Liver (tissue), 9 donors: ENCODE data around the gene TPD52L2. TPM values are rescaled to one million over a fixed set of nuclear protein-coding genes. Genes with fewer than 3 reads are reported as not detected.

Source experiments
- DNase-seq: peaks from one replicate; pipeline ENCODE4 v3.0.0-alpha.2; 2017; ENCODE audit warnings: low spot score
- H3K27ac ChIP-seq, 2 donors: one replicate each; pipeline ENCODE4 v1.7.0; 2013; ENCODE audit warnings: inconsistent platforms in 2 of 2, low read length in 2 of 2, control low read depth in 1 of 2, low read depth in 1 of 2, mild to moderate bottlenecking in 1 of 2
- H3K27me3 ChIP-seq, 4 donors: one replicate each; pipeline versions ENCODE4 v1.6.1 to v1.7.0; 2013; ENCODE audit warnings: low read length in 3 of 4, inconsistent platforms in 1 of 4, mild to moderate bottlenecking in 1 of 4, moderate library complexity in 1 of 4; ENCODE audit not compliant: control insufficient read depth in 4 of 4, insufficient read depth in 4 of 4
- H3K36me3 ChIP-seq, 4 donors: one replicate each; pipeline versions ENCODE4 v1.6.1 to v1.7.0; 2013; ENCODE audit warnings: low read length in 3 of 4, mild to moderate bottlenecking in 3 of 4, low read depth in 1 of 4, moderate library complexity in 1 of 4; ENCODE audit not compliant: control insufficient read depth in 4 of 4, insufficient read depth in 3 of 4
- H3K4me1 ChIP-seq, 4 donors: one replicate each; pipeline versions ENCODE4 v1.6.1 to v1.7.0; 2013; ENCODE audit warnings: low read length in 3 of 4, mild to moderate bottlenecking in 3 of 4, moderate library complexity in 1 of 4; ENCODE audit not compliant: control insufficient read depth in 4 of 4, insufficient read depth in 4 of 4
- H3K4me3 ChIP-seq, 3 donors: one replicate each; pipeline versions ENCODE4 v1.6.1 to v1.7.0; 2013; ENCODE audit warnings: low read length in 3 of 3, control low read depth in 1 of 3, low read depth in 1 of 3, mild to moderate bottlenecking in 1 of 3
- H3K9ac ChIP-seq, 2 donors: one replicate each; pipeline ENCODE4 v1.7.0; 2013; ENCODE audit warnings: low read length in 2 of 2, mild to moderate bottlenecking in 2 of 2, moderate library complexity in 2 of 2, control low read depth in 1 of 2, low read depth in 1 of 2
- H3K9me3 ChIP-seq, 4 donors: one replicate each; pipeline versions ENCODE4 v1.6.1 to v1.7.0; 2013; ENCODE audit warnings: low read length in 3 of 4; ENCODE audit not compliant: control insufficient read depth in 4 of 4
- FOXA1 ChIP-seq: IDR thresholded peaks from 2 replicates; pipeline ENCODE4 v1.6.1; 2016; ENCODE audit warnings: antibody characterized with exemption
- GABPA ChIP-seq, 2 donors: IDR thresholded peaks in 1 of 2; conservative IDR thresholded peaks in 1 of 2; 2 replicates each; pipeline ENCODE4 v1.6.1; 2016; ENCODE audit warnings: antibody characterized with exemption in 2 of 2, mild to moderate bottlenecking in 1 of 2, moderate library complexity in 1 of 2
- HNF4G ChIP-seq: IDR thresholded peaks from 2 replicates; pipeline ENCODE4 v1.6.1; 2016; ENCODE audit warnings: antibody characterized with exemption
- JUND ChIP-seq, 2 donors: IDR thresholded peaks; 2 replicates each; pipeline ENCODE4 v1.6.1; 2016; ENCODE audit warnings: antibody characterized with exemption in 2 of 2
- NR2F2 ChIP-seq: IDR thresholded peaks from 2 replicates; pipeline ENCODE4 v1.6.1; 2016; ENCODE audit warnings: antibody characterized with exemption
- ZBTB33 ChIP-seq: IDR thresholded peaks from 2 replicates; pipeline ENCODE4 v1.6.1; 2016; ENCODE audit warnings: antibody characterized with exemption
- WGBS: extraction: QIAGEN DNeasy Blood & Tissue Kit; methylation state at CpG from one replicate; pipeline ENCODE4 v1.1.7; 2013; 5-methylcytosine and 5-hydroxymethylcytosine counted together
- polyA plus RNA-seq, 2 donors: library from polyadenylated mRNA; stranded (reverse) in 1 of 2; unstranded in 1 of 2; fragments of 200-250 nt in 1 of 2; fragments of >200 nt in 1 of 2; fragmentation: Nextera tagmentation in 1 of 2; extraction: Ambion mirVana in 1 of 2; gene quantifications; one replicate each; pipeline versions ENCODE4 v1.2.1 to v1.2.3, GENCODE V29; 2013 to 2015
- total RNA-seq, 2 donors: library from RNA; depleted of rRNA; stranded (reverse); fragments of >200 nt; gene quantifications; one replicate each; pipeline ENCODE4 v1.2.3, GENCODE V29; 2014
- TF ChIP-seq, protein P1 (sequence below): IDR thresholded peaks from 2 replicates; pipeline ENCODE4 v1.6.1; 2016; ENCODE audit warnings: antibody characterized with exemption, mild to moderate bottlenecking
- donor health status: healthy.
- donor health status: healthy.
- donor health status: healthy.
- donor health status: healthy.
- donor health status: healthy.

TPD52L2 gene
- total and polyA plus RNA-seq, 4 donors: 12.3 to 33.0 (median 28.2) TPM

GRCh38 chr20:63847237-63848002 is 17.6 kb upstream of the TPD52L2 start:
- TF ChIP-seq GABPA (IDR thresholded peaks at IDR 0.05 in 1 of 2, conservative IDR thresholded peaks at IDR 0.05 in 1 of 2): no peak
- no peaks in the 10 kb centered on the region for H3K36me3 ChIP-seq
- H3K27ac ChIP-seq: peak overlapping the region in 1 of 2 donors; percentile 7
- no peak overlapping the region for H3K9ac ChIP-seq
- peaks cover 0 to 10% (median 5%) of the 10 kb centered on the region in 4 donors for H3K4me1 ChIP-seq
- no peak for DNase-seq
- H3K4me3 ChIP-seq: no peak overlapping the region
- peaks cover 0 to 10% (median 1%) of the 10 kb centered on the region in 4 donors for H3K27me3 ChIP-seq
- 53% methylated on average over 16 of the region's 16 CpGs for WGBS
- no peaks in the 10 kb centered on the region for H3K9me3 ChIP-seq

DNA sequence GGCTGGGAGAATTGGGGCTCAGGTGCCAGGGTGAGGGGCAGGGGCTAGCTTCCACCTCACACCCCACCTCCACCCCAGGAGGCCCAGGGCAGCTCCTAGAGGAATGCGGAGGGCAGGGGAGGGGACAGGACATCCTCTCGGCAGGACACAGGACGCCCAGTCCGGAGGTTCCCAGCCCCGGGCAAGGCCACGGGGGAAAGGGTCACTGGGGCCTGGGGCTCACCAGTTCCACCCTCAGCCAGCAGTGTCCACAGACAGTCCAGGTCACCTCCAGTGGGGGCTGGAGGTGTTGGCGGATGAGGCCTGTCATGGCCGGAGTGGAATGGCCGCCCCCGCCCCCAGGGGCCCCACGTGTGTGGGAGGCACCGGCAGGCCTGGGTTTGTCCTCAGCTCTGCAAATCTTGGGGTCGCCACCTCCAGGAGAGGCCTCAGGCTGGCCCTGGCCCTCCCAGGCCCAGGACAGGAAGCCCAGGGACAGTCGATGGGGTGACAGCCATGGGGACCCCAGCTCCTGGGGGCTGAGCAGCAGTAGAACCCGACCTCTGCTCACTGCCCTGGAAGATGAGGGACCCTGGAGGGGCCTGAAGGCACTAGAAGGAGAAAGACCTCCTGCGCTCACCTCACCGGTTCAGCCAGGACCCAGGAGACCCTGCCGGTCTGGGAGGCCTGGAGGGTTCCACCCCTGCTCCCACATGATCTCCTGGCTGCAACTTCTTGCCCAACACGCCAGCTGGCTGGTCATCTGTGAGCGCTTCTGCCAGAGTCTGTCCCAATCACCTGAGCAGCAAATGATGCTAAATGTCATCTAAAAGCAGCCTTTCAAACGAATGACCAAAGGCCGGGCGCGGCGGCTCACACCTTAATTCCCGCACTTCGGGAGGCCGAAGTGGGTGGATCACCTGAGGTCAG is 16.8 kb upstream of the TPD52L2 start:
- Histone ChIP-seq H3K27me3 (peaks cover 0 to 10% (median 1%) of the 10 kb centered on the region in 4 donors), H3K9ac (no peak overlapping the region), H3K27ac (no peak overlapping the region), H3K4me3 (no peak overlapping the region), H3K4me1 (peaks cover 0 to 10% (median 5%) of the 10 kb centered on the region in 4 donors), H3K9me3 (no peaks in the 10 kb centered on the region), H3K36me3 (no peaks in the 10 kb centered on the region)
- 67% methylated on average over 28 of the region's 28 CpGs for WGBS
- no peak for DNase-seq
- TF ChIP-seq NR2F2 (peak; percentile 87), FOXA1 (no peak), ZBTB33 (no peak), HNF4G (no peak), JUND (IDR thresholded peaks at IDR 0.05) (no peak), GABPA (IDR thresholded peaks at IDR 0.05 in 1 of 2, conservative IDR thresholded peaks at IDR 0.05 in 1 of 2) (no peak)
- TF ChIP-seq, protein P1, sequence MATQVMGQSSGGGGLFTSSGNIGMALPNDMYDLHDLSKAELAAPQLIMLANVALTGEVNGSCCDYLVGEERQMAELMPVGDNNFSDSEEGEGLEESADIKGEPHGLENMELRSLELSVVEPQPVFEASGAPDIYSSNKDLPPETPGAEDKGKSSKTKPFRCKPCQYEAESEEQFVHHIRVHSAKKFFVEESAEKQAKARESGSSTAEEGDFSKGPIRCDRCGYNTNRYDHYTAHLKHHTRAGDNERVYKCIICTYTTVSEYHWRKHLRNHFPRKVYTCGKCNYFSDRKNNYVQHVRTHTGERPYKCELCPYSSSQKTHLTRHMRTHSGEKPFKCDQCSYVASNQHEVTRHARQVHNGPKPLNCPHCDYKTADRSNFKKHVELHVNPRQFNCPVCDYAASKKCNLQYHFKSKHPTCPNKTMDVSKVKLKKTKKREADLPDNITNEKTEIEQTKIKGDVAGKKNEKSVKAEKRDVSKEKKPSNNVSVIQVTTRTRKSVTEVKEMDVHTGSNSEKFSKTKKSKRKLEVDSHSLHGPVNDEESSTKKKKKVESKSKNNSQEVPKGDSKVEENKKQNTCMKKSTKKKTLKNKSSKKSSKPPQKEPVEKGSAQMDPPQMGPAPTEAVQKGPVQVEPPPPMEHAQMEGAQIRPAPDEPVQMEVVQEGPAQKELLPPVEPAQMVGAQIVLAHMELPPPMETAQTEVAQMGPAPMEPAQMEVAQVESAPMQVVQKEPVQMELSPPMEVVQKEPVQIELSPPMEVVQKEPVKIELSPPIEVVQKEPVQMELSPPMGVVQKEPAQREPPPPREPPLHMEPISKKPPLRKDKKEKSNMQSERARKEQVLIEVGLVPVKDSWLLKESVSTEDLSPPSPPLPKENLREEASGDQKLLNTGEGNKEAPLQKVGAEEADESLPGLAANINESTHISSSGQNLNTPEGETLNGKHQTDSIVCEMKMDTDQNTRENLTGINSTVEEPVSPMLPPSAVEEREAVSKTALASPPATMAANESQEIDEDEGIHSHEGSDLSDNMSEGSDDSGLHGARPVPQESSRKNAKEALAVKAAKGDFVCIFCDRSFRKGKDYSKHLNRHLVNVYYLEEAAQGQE: no peak
